GM18505 (cell line): ENCODE measurements around the gene MAP3K1.

ENCODE experiments used
- ATAC-seq: cut with Tn5 transposase; IDR thresholded peaks from one replicate; pipeline ENCODE4 v1.9.1; 2021; ENCODE audit not compliant: unreplicated experiment
- POLR2A ChIP-seq: IDR thresholded peaks from 4 replicates; pipeline ENCODE4 v1.6.1; 2011; ENCODE audit warnings: borderline replicate concordance; ENCODE audit not compliant: insufficient read depth, insufficient read length; ENCODE audit errors: extremely low read depth

The MAP3K1 gene

DNA sequence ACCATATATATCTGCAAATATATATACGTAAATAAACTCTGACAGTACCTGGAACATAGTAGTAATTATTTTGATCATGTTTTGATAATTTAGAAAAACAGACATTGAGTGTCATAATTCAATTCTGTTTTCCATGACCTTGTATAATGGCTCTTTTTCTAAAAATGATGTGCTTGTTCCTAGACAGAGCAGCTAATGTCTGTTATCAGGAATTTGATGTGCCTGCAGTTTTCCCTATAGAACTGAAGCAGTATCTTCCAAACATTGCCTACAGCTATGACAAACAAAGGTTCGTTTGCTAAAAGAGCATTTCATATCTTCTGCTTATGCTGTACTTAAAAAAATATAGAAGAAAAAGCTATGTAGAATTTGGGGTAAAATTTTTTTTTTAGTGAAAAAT is 99.3 kb downstream of the MAP3K1 start:
- no peak for ATAC-seq

DNA sequence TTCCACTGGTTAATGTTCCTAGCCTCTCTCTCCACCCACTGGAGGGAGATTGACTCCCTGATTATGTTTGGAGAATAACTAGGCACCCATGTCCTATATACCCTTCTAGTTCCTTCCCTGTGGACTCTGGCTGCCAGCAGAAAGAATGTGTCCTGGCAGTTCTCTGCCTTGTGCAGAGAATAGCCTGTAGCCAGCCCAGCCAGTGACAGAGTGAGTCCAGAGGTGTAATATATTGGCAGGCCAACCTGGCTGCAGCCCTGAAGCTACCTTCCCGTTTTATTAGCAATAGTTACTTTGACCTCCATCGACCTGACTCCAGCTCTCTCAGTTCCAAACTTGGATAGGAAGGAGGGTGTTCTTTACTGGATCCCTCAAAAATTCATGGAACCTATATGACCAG is 102.2 kb downstream of the MAP3K1 start:
- no peak for ATAC-seq
- TF ChIP-seq POLR2A = no peak

More for the DNA sequence above, 99.3 kb downstream of the MAP3K1 start:
- no peak for TF ChIP-seq POLR2A

DNA sequence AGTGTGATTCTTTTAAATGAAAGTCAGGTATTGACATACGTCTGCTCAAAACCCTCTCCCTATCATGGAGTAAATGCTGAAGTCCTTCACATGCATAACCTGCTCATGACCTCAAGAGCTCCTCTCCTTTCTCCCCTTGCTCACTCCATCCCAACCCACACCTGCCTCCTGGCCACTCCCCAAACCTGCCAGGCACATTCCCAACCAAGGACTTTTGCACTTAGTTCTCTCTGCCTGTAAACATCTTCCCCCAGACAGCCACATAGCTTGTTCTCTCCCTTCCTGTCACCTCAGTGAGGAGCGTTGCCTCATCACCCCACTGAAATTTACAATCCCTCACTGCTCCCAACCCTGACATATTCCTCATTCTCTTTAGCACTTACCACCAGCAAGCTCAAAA is 102.7 kb downstream of the MAP3K1 start:
- ATAC-seq = no peak
- TF ChIP-seq POLR2A = no peak

DNA sequence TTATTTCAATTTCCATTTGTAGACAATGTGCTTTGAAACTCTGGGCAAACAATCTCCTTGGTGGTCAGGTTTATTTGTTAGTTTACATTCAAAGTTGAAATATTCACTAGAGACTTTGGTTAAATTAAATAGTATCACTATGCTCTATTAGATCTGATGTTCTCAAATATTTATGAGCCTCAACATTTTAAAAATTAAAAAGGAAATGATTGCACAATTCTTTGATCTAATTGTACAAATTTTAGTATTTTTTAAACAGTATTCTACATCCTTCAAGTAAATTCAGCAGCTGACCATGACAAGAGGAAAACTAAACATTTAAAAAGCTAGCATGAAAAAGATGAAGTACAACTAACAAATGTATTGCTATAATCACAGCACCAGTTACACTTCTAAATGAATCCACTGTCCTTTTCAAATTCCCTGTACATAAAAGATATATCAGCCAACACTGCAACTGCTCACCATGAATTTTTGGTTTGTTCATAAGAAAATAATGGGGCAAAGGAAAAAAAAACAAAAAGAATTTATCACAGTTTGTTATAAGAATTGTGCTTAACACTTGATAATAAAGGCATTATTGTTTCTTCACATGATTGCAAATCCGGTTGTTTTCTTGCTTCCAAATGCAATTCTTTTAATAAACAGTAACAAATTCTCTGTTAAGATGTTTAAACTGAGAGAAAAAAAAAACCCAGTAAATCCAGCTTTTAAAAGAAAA is 104.8 kb downstream of the MAP3K1 start:
- TF ChIP-seq POLR2A = no peak
- no peak for ATAC-seq

DNA sequence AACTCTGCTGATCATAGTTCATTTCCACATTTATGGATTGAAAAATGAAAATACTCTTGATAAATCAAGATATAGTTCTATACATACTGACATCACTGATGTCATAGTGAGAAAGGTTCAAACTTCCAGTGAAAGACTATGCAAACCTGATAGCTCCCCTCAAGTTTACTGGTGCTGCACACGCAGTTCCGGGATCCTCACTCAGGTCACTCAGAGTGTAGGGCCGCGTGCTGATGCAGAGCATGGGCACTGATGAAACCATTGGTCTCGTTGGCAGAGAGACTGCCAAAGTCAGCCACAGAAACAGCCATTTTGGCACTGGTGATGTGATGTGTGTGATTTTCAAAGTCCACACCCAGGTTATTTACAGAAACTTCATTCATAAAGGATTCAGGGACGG is 107.6 kb downstream of the MAP3K1 start:
- no peak for TF ChIP-seq POLR2A
- ATAC-seq = no peak

DNA sequence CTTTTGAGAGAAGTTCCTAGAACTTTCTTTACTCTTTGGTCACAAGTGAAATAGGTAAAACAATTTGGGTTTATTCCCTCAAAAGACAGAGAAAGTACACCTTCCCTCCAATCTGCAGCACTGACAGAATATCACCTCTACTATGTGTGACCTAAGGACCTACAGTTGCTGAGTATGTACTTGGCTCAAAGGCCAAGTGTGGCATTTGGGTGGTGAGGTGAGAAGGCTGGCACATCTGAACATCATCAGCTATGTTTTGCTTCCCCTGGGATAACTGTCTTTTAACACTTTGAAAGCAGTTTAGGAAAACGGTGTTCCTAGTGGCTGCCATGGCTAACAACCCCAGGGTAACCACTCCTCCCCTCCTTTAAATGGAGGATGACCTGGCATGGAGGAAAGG is 119.0 kb downstream of the MAP3K1 start:
- no peak for TF ChIP-seq POLR2A
- ATAC-seq = no peak

DNA sequence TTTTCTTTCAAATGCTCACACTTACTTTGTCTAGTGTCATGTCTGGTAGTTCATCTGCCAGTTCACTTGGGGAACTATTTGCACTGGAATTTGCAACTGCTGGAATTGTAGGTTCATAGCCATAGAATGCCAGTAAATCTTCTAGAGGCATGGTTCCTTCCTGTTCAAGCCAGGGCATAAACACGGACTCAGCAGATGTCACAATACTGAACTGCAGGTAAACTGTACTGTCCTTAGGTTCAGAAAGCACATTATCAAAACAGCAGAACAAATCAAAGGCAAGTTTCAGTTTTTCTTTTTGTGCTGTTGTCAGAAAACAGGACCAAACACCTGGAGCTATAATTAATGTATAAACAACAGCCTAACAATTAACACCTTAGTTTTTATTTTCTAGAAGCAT is 123.5 kb downstream of the MAP3K1 start:
- no peak for ATAC-seq
- TF ChIP-seq POLR2A = no peak

DNA sequence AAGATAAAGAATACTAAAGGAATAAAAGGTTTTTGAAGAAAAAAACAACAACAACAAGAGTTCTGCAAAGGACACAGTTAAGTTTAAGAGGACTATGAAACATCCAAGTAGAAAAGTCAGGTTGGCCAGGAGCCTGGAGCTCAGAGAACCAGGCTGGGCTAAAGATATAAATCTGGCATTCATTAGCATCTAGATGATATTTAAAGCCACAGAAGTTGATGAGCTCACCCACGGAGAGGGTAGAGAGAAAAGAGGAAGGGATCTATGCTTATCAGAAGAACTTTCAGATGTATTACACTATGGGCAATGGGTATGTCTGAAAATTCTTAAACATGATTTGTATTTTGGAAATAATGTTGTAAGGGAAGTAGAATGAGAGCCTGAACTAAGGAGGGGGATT is 126.6 kb downstream of the MAP3K1 start:
- ATAC-seq = no peak
- no peak for TF ChIP-seq POLR2A
